ENCODE measurements around the gene ACTG1.

GRCh38 chr17:81478119-81478518 lies 34.5 kb downstream of the ACTG1 start:
- TF ChIP-seq GATA3 (IDR thresholded peaks at IDR 0.05; ENCODE audit: low read depth, low read length) (no peak), GATA2 (IDR thresholded peaks at IDR 0.05; ENCODE audit: low read depth, low read length) (no peak)

Measured in SH-SY5Y (cell line).